NCI-H1694 (cell line): ENCODE measurements around the gene KIF23.
"Not testable (repeated sequence)": the region's sequence is repeated elsewhere in the genome, so short reads cannot be mapped to it uniquely, and the experiment has no call there.

ENCODE experiments used
- DNase-seq: peaks from one replicate; lab custom pipeline; 2025; lab: John Stamatoyannopoulos, UW

The KIF23 gene

DNA sequence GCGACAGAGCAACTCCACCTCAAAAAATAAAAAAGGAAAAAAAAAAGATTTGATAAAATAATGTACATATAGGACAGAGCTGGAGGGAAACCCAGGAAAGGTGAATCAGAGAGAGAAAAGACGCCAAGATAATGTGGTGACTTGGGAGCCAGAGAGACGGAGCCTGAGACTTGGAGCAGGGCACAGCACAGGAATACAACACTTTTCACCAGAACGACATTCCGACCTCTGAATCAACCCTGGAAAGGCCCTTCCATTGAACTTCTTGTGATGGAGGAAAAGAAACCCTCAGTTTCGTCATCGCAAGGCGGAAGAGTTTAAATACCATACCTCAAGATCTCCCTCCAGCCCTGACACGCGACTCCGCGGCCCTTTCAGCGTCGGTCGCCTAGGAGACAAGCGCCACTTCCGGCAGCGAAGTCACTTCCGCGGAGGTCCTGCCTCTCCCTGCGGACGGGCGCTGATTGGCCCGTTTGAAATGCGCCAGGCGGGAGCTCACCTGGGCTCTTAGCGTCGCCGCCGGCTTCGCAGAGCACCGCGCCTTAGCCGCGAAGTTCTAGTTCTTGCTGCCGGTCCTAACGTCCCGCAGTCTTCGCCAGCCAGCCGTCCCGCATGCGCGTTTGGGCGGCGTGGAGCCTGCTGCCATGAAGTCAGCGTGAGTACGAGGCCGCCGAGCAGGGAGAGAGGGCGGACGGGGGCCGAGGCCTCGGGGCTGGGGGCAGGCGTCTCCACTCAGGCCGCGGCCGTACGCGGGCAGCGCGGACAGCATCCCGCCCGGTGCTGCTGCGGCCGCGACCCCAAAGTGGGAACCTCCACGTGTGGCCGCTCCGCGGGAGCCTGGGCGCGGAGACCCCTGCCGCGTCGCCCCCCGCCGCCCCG lies at the start of gene KIF23:
Gene KIF23, plus strand, starts transcription at position 528 of the 879 bp plus-strand sequence. Its CDS starts 117 bp downstream, at position 645.
- peak; percentile 61 for DNase-seq

DNA sequence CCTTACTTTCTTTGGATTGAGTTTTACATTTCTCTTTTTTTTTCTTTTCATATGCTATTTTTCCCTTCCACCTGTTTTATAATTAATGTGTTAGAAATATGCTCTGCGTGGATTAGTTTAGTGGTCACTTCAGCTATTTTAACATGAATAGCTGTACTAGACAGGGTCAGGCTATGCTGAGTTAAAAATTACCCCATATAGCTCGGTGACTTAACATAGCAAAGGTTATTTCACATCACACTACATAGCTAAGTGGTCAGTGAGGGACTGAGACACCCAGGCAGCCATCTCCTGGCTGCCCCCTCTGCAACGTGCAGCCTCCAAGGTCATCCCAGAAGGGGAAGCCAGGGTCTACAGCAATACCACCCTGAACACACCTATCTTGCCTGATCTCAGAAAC lies 46.9 kb upstream of the KIF23 start:
- DNase-seq, result no peak

DNA sequence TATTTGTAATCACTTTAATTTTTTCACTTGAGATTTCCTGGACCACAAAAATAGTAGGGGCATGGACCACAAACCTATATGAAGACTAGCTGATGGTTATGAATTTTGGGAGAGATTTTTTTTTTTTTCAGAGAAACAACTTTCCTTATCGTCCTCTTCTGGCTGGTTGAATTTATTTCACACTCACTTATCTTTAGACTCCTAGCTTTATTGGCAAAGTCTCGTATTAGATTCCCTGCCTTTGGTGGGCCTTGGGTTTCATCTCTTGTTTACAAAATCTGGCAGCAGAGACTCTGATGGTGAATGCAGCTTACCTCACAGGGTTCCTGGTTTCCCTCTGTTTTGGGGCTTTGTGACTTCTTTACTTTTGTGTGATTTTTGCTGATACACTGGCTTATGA lies 44.5 kb upstream of the KIF23 start:
- no peak for DNase-seq

DNA sequence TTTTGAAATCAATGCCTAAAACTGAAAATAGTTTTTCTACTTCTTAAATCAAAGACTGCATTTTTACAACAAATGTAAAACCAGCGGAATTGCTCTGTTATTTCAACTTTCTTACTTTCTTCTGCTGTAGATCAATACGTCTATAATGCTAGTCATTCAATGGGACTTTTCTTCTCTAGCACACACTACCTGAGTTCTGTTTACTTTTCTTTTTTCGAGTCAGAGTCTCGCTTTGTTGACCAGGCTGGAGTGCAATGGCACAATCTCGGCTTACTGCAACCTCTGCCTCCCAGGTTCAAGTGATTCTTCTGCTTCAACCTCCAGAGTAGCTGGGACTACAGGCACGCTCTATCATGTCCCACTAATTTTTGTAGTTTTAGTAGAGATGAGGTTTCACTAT lies 40.7 kb upstream of the KIF23 start:
- DNase-seq, result no peak

DNA sequence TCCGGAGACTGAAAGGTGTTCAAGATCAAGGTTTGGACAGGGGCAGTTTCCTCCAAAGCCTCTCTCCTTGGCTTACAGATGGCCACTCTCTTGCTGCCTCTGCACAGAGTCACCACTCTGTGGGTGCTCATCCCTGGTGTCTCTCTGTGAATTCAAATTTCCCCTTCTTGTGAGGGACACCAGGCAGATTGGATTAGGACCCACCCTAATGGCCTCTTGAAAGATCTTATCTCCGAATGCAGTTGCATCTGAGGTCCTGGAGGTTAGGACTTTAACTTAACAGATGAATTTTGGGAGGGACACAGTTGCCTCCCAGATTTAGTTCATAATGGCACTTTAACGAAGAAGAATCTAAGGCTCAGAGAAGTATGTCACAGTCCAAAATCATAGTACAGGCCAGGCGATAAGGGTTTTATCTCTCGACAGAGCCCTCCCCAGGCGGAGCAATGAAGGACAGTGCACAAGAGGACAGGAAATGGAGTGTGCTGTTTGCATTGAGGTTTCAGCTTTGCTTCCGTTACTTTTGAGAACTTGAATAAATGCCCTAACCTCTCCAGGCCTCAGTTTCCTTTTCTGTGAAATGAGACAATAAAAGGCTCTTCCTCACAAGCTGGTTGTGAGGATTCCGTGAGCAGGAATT lies 38.9 kb upstream of the KIF23 start:
- DNase-seq, result no peak

DNA sequence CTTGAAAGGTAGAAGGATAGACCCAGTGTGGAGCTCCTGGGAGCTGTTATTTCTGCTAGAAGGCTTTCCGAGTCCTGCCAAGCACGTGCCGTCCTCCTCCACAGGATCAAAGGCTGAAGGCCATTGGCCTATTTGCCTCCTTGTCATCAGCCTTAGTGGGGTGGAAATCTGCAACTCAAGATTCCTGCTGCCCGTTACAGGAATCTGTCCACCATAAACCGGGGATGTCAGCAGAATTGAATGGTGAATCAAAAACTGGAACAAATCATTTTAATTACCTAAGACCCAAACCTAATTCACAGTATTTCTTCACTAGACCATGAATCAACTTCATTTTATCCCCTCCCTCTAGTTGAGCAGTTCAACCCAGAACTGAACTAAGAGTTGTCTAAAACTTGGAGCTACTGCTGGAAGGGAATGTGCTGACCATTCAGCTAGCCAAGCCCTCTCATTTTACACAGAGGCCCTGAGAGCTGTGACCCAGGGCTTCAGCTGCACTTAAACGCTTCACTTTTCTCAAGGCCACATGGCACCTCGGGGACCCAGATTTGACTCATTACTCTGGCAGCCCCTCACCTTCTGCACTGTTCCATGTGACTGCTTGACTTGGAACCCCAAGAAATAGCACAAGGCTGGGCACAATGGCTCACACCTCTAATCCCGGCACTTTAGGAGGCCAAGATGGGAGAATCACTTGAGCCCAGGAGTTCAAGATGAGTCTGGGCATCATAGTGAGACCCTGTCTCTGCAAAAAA lies 36.8 kb upstream of the KIF23 start:
- DNase-seq, result no peak

DNA sequence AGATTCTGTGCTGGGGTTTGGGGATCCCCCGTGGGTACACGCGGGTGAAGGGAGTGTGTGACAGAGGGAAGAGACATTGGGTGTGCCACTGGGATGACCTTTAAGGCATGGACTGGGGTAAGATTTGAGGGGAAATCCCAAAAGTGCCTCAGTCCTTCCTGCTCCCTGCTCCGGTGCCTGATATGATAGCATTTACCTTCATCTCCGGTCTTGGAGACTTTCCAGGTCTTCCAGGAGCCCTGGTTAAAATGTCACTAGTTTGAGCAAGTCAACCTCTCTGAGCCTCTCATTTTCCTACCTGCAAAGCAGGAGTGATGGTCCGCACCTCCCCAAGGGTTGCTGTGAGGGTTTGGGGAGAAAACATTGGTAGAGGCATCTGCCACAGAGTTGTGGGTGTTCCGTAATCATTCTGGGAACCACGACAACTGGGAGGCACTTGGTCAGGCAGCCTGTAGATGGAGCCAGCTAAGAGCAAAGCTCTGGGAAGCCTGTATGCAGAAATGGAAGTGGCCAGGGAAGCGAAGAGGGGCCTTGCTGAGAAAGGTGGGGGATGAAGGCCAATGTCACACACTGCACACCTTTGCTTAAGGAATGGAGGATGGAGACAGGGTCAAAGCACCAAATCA lies 33.9 kb upstream of the KIF23 start:
- DNase-seq, result no peak

DNA sequence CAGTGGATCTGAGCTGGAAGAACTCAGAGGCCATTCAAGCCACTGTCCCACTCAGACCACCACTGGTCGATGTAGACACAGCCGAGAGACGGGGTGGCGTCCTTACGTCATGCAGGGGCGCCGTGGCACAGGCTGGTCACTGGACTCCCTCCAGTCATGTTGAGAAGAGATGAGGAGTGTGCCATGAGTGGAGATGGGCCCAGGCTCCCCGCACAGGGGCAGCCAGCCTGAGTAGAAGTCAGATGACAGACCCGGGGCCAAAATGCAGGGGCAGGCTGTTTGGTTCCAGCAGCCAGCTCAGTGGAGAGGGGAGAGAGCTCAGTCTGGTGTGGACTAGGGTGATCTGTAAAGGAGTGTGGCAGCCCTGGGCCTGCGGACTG lies 33.4 kb upstream of the KIF23 start:
- DNase-seq, result no peak

DNA sequence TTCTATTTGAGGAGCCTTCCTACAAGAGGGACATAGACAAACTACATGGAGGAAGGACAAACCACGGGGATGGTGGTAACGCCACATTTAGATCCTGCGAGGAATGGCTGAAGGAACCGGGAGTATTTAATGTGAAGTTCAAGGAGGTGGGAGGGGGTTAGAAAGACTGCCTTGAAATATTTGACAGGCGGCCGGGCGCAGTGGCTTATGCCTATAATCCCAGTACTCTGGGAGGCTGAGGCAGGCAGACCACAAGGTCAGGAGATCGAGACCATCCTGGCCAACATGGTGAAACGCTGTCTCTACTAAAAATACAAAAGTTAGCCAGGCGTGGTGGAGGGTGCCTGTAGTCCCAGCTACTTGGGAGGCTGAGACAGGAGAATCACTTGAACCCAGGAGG lies 32.0 kb upstream of the KIF23 start:
- not testable (repeated sequence) for DNase-seq

DNA sequence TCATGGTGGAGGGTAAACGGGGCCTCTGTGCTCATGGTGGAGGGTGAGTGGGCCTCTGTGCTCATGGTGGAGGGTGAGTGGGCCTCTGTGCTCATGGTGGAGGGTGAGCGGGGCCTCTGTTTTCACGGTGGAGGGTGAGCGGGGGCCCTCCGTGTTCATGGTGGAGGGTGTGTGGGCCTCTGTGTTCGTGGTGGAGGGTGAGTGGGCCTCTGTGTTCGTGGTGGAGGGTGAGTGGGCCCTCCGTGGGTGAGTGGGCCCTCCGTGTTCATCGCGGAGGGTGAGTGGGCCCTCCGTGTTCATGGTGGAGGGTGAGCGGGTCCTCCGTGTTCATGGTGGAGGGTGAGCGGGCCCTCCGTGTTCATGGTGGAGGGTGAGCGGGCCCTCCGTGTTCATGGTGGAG lies 30.1 kb upstream of the KIF23 start:
- DNase-seq, result not testable (repeated sequence)

DNA sequence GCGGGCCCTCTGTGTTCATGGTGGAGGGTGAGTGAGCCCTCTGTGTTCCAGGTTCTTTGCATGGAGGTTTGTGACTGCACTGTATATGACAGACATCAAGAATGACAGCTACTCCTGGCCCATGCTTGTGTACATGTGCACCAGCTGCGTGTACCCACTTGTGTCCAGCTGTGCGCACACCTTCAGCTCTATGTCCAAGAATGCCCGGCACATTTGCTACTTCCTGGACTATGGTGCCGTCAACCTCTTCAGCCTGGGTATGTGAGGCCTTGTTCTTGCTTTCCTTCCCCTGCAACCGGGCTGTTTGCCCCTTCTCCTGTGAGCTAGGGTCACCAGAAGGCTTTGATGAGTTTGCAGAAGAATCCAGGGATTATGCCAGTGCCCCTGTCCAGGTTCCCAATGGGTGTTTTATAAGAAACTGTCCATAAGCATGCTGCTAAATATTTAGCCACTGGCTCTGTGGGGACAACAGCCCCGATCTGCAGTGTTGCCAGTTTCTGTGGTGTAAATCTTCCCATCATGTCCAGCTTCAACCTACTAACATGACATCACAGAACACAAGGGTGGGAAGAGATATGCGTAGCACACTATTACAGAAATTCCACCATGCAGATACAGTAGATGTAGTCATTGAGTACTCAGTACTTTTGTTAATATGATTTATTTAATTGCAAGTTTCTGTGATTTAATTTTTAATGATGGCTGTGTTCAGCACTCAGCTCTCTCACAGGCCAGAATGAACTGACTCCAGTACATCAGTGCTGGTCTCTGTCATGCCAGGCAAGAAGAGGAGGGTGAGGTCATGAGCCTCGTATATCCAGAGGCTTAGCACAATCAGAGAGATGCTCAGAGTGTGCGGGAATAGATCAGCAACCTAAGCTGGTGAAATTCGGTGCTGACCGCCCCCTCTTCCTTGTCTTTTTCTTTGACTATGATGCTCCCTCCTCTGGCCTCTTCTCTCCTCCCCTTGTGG lies 29.2 kb upstream of the KIF23 start:
- no peak for DNase-seq

DNA sequence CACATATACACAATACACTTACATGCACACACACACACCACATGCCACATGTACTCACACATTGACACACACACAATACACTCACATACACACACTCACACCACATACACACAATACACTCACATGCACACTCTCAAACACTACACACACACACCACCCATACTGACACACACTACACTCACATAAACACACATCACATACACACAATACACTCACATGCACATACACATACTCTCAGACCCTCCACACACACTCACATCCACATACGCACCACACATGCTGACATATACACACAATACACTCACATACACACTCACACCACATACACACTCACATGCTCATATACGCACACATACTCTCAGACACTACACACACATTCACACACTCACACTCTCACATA lies 28.3 kb upstream of the KIF23 start:
- DNase-seq, result no peak

DNA sequence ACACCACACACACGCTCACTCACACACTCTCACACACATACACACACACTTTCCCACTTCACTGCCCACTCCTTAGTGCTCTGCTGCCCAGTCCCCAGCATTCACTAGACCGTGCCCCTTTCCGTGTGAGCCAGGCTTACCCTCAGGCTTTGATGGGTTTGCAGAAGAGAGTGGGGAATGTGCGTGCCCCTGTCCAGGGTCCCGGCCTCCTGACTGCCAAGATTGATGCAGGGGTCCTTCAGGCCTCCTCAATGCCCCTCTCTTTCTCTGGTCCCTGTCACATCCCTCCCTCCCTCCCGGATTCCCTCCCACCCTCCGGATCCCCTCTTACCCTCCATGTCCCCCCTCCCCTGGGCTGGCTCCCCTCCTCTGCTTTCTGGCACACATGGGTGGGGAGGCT lies 27.9 kb upstream of the KIF23 start:
- no peak for DNase-seq

DNA sequence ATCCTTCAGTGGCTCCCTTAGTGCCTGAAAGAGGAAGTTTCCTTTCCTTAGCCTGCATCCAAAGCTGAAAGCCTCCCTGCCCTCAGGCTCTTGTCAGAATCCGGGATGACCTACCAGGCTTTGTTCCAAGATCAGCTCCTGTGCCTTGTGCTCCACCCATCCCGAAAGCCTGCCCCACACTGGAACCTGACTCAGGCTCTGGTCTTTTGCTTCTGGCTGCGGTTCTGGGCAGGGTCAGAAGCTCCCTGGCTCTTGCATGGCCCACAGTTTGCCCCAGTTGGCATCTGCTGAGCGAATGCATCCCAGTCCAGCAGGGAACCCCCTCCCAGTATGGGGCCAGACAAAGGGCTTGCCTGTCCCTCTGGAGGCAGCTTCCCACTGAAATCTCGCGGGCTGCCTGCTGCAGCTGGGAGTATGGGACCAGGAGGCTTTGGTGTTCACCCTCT lies 25.9 kb upstream of the KIF23 start:
- DNase-seq, result no peak

DNA sequence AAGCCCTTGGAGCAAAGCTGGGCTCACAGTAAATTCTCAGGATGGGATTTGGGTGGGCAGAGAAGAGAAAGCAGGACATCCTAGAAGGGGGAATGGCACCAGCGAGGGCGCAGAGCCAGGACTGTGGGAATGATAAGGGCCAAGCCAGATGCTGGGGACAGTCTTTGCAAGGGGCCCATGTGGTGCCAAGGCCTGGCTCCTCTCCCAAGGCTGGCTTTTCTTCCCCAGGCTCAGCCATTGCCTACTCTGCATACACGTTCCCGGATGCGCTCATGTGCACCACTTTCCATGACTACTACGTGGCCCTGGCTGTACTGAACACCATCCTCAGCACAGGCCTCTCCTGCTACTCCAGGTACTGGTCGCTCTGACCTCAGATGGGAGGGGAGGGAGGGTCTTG lies 24.7 kb upstream of the KIF23 start:
- DNase-seq, result no peak

DNA sequence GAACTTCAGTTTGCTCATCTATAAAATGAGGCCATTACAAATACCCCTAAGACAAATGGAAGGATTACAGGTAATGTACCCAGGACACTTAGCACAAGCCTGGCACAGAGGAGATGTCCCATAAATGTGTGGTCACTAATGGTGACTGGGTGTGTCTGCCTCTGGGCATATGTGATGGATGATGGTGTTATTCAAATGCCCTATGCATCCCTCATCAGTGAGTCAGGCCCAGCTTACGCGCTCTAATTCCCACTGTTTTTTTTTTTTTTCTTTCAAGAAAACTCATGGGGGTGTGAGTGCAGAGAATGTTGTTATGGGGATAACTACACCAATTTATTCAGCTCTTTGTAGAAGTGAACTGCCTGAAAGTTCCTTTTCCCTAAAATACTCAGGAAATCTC lies 23.6 kb upstream of the KIF23 start:
- DNase-seq, result no peak

DNA sequence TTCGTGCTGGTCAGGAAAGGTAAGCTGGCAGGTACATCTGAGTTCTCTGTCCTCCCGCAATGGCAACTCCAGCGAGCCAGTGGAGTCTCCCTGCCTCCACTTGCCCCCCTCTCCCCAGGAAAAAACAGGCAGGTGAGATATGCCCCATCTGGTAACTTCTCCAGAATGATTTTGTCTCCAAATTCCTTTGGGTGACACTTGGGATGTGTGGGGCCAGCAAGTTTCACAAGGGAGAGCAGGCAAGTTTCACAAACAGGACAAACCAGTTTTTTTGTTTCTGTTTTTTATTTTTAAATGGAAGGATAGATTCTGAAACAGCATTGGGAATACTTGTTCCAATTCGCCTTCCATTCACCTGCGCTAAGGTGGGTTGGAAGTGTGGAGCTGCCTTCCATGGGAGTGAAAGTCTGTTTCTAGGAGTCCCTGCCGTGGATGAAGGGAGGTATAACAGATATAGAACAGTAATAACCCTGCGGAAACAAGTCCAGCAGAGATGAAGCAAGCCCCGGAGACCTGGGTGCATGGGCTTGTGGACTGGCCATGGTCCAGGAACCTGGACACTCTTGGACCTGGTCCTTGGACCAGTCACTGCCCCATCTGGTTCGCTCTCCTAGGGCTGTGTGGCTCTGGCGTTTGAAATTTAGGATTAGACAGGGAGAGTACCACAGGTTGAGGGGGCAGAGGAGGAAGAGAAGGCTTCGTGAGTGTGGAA lies 22.9 kb upstream of the KIF23 start:
- no peak for DNase-seq

DNA sequence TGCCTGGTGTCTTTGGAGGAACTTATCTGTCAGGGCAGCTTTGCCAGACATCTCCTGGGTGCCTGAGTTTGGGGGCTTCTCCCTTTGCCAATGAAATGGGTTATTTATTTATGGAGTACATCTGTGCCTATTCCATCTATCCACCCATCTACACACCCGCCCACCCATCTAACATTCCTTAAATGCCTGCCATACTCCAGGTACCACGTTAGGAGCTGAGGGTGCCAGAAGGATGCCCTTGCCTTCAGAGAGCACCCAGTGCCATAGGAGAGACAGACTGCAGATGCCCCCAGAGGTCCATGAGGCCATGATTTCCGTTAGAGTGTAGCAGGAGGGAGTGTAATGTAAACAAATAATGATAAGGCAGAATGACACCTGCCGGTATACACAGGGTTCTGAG lies 21.8 kb upstream of the KIF23 start:
- no peak for DNase-seq

DNA sequence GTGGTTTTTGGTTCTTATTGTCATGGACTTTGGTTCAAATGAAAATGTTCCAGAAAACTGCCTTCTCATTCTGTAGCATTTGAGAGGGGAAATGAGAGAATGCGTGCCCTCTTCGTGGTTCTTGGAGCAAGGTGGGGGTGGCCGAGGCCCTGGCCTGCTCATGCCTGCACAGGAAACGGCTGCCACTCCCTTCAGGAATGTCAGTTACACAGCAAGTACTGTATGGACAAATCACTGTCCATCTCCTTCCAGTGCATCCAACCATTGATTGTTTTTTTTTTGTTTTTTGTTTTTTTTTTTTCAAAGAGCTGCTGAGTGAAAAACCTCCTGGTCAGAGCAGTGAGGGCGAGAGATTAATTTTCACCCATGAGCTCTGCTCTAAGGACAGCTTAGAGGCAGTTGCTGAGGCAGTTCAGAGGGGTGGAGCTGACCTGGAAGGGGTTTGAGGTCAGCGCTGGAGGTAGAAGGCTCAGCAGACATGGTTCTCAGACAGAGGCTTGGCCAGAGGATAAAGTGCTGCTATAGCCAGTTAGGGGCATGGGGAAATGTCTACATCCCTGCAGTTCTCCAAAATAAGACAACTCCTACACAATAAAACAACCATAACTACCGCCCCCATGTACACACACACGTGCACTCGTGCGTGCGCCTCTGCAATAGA lies 20.2 kb upstream of the KIF23 start:
- DNase-seq, result no peak
